Lower lobe of right lung (tissue), 2 donors: ENCODE results near the gene KIRREL3. TPM values are rescaled to one million over a fixed set of nuclear protein-coding genes. Genes with fewer than 3 reads are reported as not detected.

Experiments
- ATAC-seq, 2 donors: fragments of 200-7000 bp; cut with Tn5 transposase; one replicate each; pipeline ENCODE4 v1.9.1; 2020 to 2022; ENCODE audit warnings: mild to moderate bottlenecking in 2 of 2, moderate library complexity in 2 of 2
- DNase-seq: peaks from one replicate; pipeline ENCODE4 v3.0.0-alpha.2; 2020
- H3K27ac ChIP-seq: fragments of 200-600 bp; one replicate; pipeline ENCODE4 v1.8.0; 2022
- H3K27me3 ChIP-seq: fragments of 200-600 bp; one replicate; pipeline ENCODE4 v1.8.0; 2022; ENCODE audit warnings: low read depth
- H3K36me3 ChIP-seq: fragments of 200-600 bp; one replicate; pipeline ENCODE4 v1.8.0; 2022; ENCODE audit warnings: mild to moderate bottlenecking
- H3K4me1 ChIP-seq: fragments of 200-600 bp; one replicate; pipeline ENCODE4 v1.8.0; 2022
- H3K4me3 ChIP-seq: fragments of 200-600 bp; one replicate; pipeline ENCODE4 v1.8.0; 2022; ENCODE audit warnings: mild to moderate bottlenecking
- H3K9me3 ChIP-seq: fragments of 200-600 bp; one replicate; pipeline ENCODE4 v1.8.0; 2022
- CTCF ChIP-seq: fragments of 200-600 bp; IDR thresholded peaks from one replicate; pipeline ENCODE4 v1.8.0; 2022; ENCODE audit warnings: antibody characterized with exemption, mild to moderate bottlenecking
- intact Hi-C: fragments of 100-400 bp; cut with DNase I; formaldehyde crosslinking; loops from one replicate; pipeline ENCODE4 v1.11.0; 2022
- total RNA-seq: library from RNA; stranded (reverse); fragmentation: NEBNext Ultra II Directional; extraction: Animal tissue kit (Norgen Biotek cat#: 25700); gene quantifications from one replicate; pipeline ENCODE4 v1.2.1, GENCODE V29; 2021
- donor health status: DM: no; HTN: yes; CAD: no; lungs with severe emphysema.

Gene KIRREL3
- total RNA-seq, 1 donor from 2014 or later = 0.15 TPM

- DNase-seq (no peak), ATAC-seq (peak; percentile 69 to 76)
- H3K4me3 ChIP-seq = no peak overlapping the region
- TF ChIP-seq CTCF = no peak
- no peak overlapping the region for H3K27ac ChIP-seq
- H3K4me1 ChIP-seq = no peaks in the 10 kb centered on the region
- H3K36me3 ChIP-seq = no peaks in the 10 kb centered on the region
- no peaks in the 10 kb centered on the region for H3K9me3 ChIP-seq
- H3K27me3 ChIP-seq = no peaks in the 10 kb centered on the region
- intact Hi-C loops = no loop called here
Observed at GRCh38 chr11:126766440-126766839, 234.1 kb downstream of the KIRREL3 start.

- ATAC-seq (no peak), DNase-seq (no peak)
- Histone ChIP-seq H3K9me3 (no peaks in the 10 kb centered on the region), H3K4me3 (no peak overlapping the region), H3K27ac (no peak overlapping the region), H3K36me3 (no peaks in the 10 kb centered on the region), H3K27me3 (no peaks in the 10 kb centered on the region), H3K4me1 (no peaks in the 10 kb centered on the region)
- TF ChIP-seq CTCF = no peak
- intact Hi-C loops = no loop called here
Observed at GRCh38 chr11:126765196-126765595, 235.4 kb downstream of the KIRREL3 start.

GRCh38 chr11:126764231-126764630 lies 236.3 kb downstream of the KIRREL3 start:
- Histone ChIP-seq H3K36me3 (no peaks in the 10 kb centered on the region), H3K9me3 (no peaks in the 10 kb centered on the region), H3K4me3 (no peak overlapping the region), H3K27ac (no peak overlapping the region), H3K27me3 (no peaks in the 10 kb centered on the region), H3K4me1 (no peaks in the 10 kb centered on the region)
- ATAC-seq (no peak), DNase-seq (no peak)
- no peak for TF ChIP-seq CTCF
- intact Hi-C loops = no loop called here

GRCh38 chr11:126756855-126757254 lies 243.7 kb downstream of the KIRREL3 start:
- no peaks in the 10 kb centered on the region for H3K9me3 ChIP-seq
- intact Hi-C loops = no loop called here
- TF ChIP-seq CTCF = no peak
- no peak for ATAC-seq
- no peaks in the 10 kb centered on the region for H3K27me3 ChIP-seq
- no peaks in the 10 kb centered on the region for H3K4me1 ChIP-seq
- H3K36me3 ChIP-seq = no peaks in the 10 kb centered on the region
- no peak overlapping the region for H3K27ac ChIP-seq
- no peak overlapping the region for H3K4me3 ChIP-seq
- DNase-seq = no peak

GRCh38 chr11:126756421-126756820 lies 244.1 kb downstream of the KIRREL3 start:
- no peak for DNase-seq
- H3K27me3 ChIP-seq = no peaks in the 10 kb centered on the region
- H3K27ac ChIP-seq = no peak overlapping the region
- no peaks in the 10 kb centered on the region for H3K9me3 ChIP-seq
- intact Hi-C loops = no loop called here
- H3K4me1 ChIP-seq = no peaks in the 10 kb centered on the region
- TF ChIP-seq CTCF = no peak
- ATAC-seq = no peak
- no peaks in the 10 kb centered on the region for H3K36me3 ChIP-seq
- H3K4me3 ChIP-seq = no peak overlapping the region

GRCh38 chr11:126755526-126755925 lies 245.0 kb downstream of the KIRREL3 start:
- Histone ChIP-seq H3K36me3 (no peaks in the 10 kb centered on the region), H3K27ac (no peak overlapping the region), H3K27me3 (no peaks in the 10 kb centered on the region), H3K9me3 (no peaks in the 10 kb centered on the region), H3K4me1 (no peaks in the 10 kb centered on the region), H3K4me3 (no peak overlapping the region)
- DNase-seq (no peak), ATAC-seq (no peak)
- intact Hi-C loops = no loop called here
- no peak for TF ChIP-seq CTCF
